ENCODE results near the gene ALDH18A1.
A peak's percentile ranks its signal among the peaks of the same experiment; 100 is the strongest.
"Not testable (repeated sequence)": the region's sequence is repeated elsewhere in the genome, so short reads cannot be mapped to it uniquely, and the experiment has no call there.

The ALDH18A1 gene

GRCh38 chr10:95656291-95657164 lies at the start of gene ALDH18A1:
ALDH18A1 (minus strand) TSS chr10:95656711; CDS start chr10:95653377, 3,334 bp downstream.
- peak; percentile 83 for DNase-seq

GRCh38 chr10:95698415-95698814 lies 41.9 kb upstream of the ALDH18A1 start:
- no peak for DNase-seq

- no peak for DNase-seq
Measured at GRCh38 chr10:95697429-95697828, 40.9 kb upstream of the ALDH18A1 start.

- no peak for DNase-seq
Measured at GRCh38 chr10:95694665-95695064, 38.2 kb upstream of the ALDH18A1 start.

- peak; percentile 91 for DNase-seq
Measured at GRCh38 chr10:95693668-95694534, 37.4 kb upstream of the ALDH18A1 start, which contains the start of gene TCTN3. TCTN3 (minus strand) TSS chr10:95693927; CDS start chr10:95693899, 28 bp downstream.

- no peak for DNase-seq
Measured at GRCh38 chr10:95693071-95693667, 36.7 kb upstream of the ALDH18A1 start.

- DNase-seq: no peak
Measured at GRCh38 chr10:95691281-95691680, 34.8 kb upstream of the ALDH18A1 start.

- DNase-seq: no peak
Measured at GRCh38 chr10:95688648-95689047, 32.1 kb upstream of the ALDH18A1 start.

- no peak for DNase-seq
Measured at GRCh38 chr10:95683966-95684365, 27.5 kb upstream of the ALDH18A1 start.

- no peak for DNase-seq
Measured at GRCh38 chr10:95675403-95676116, 19.0 kb upstream of the ALDH18A1 start.

GRCh38 chr10:95674643-95675042 lies 18.1 kb upstream of the ALDH18A1 start:
- DNase-seq: no peak

- not testable (repeated sequence) for DNase-seq
Measured at GRCh38 chr10:95672641-95673040, 16.1 kb upstream of the ALDH18A1 start.

GRCh38 chr10:95664543-95664942 lies 8.0 kb upstream of the ALDH18A1 start:
- no peak for DNase-seq

- no peak for DNase-seq
Measured at GRCh38 chr10:95663496-95663895, 7.0 kb upstream of the ALDH18A1 start.

GRCh38 chr10:95661818-95662217 lies 5.3 kb upstream of the ALDH18A1 start:
- DNase-seq: no peak

- DNase-seq: no peak
Measured at GRCh38 chr10:95660283-95660682, 3.8 kb upstream of the ALDH18A1 start.

GRCh38 chr10:95657250-95657649 lies 739 bp upstream of the ALDH18A1 start:
- no peak for DNase-seq

GRCh38 chr10:95655571-95656290 lies 780 bp downstream of the ALDH18A1 start:
- DNase-seq: no peak

- DNase-seq: no peak
Measured at GRCh38 chr10:95653895-95654294, 2.6 kb downstream of the ALDH18A1 start.

- DNase-seq: no peak
Measured at GRCh38 chr10:95651346-95652060, 5.0 kb downstream of the ALDH18A1 start.

- no peak for DNase-seq
Measured at GRCh38 chr10:95650232-95650631, 6.3 kb downstream of the ALDH18A1 start.
